ENCODE measurements around the gene CCL18.
"Not testable (repeated sequence)": the region's sequence is repeated elsewhere in the genome, so short reads cannot be mapped to it uniquely, and the experiment has no call there.

CCL18 gene

DNA sequence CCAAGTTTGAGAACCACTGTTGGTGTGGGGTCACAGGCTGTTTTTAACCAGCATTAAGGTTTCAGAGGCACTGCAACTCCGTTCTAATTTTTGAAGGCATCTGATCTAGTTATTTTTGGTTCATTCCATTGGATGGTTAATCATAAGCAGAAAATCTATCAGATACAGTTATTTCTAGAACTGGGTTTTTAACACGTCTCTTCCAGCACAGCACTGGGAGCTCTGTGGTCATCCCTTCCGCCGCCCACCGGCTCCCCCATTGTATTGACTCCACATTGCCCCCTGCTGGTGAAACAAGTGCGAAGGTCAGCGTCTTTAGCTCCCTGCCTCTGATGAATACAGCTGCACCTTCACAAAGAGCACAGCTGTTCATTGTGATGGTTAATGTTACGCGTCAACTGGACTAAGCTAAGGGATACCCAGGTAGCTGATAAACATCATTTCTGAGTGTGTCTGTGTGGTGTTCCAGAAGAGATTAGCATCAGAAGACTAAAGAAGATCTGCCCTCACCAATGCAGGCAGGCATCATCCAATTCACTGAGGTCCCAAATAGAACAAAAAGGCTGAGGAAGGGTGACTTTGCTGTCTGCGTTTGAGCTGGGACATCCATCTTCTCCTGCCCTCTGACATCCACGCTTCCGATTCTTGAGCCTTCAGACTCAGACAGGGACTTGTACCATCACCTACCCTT, 8.5 kb downstream of the CCL18 start:
- no peaks in the 10 kb centered on the region for H3K36me3 ChIP-seq (ENCODE audit: control insufficient read depth, low read depth, low read length)
- no peaks in the 10 kb centered on the region for H3K4me1 ChIP-seq (ENCODE audit: control insufficient read depth, low read depth, low read length)
- H3K27me3 ChIP-seq (ENCODE audit: control insufficient read depth, insufficient read depth, low read length), result no peaks in the 10 kb centered on the region
- H3K27ac ChIP-seq (ENCODE audit: low read length), result no peak overlapping the region
- no peak overlapping the region for H3K9ac ChIP-seq (ENCODE audit: low read length)
- no peak overlapping the region for H3K4me3 ChIP-seq (ENCODE audit: low read length)
- no peaks in the 10 kb centered on the region for H3K9me3 ChIP-seq (ENCODE audit: control insufficient read depth, low read depth, low read length)

DNA sequence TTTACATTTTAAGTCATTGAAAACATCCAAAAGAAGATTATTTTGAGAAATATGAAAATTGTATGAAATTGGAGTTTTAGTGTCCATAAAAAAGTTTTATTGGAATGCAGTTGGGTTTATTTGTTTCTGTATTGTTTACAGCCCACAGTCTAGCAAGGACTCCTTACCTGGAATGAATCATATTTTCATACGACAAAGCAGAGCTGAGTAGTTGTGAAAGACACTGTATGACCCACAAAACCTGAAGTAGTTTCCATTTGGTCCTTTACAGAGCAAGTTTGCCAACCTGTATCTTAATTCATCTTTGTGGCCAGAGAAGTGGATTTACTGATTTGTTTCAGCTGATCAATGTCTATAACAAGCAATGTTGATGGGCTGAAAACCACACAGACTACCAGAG, 10.3 kb downstream of the CCL18 start:
- Histone ChIP-seq H3K27ac (ENCODE audit: low read length) (no peak overlapping the region), H3K4me1 (ENCODE audit: control insufficient read depth, low read depth, low read length) (no peaks in the 10 kb centered on the region), H3K27me3 (ENCODE audit: control insufficient read depth, insufficient read depth, low read length) (no peaks in the 10 kb centered on the region), H3K4me3 (ENCODE audit: low read length) (no peak overlapping the region), H3K9ac (ENCODE audit: low read length) (no peak overlapping the region), H3K36me3 (ENCODE audit: control insufficient read depth, low read depth, low read length) (no peaks in the 10 kb centered on the region), H3K9me3 (ENCODE audit: control insufficient read depth, low read depth, low read length) (no peaks in the 10 kb centered on the region)

DNA sequence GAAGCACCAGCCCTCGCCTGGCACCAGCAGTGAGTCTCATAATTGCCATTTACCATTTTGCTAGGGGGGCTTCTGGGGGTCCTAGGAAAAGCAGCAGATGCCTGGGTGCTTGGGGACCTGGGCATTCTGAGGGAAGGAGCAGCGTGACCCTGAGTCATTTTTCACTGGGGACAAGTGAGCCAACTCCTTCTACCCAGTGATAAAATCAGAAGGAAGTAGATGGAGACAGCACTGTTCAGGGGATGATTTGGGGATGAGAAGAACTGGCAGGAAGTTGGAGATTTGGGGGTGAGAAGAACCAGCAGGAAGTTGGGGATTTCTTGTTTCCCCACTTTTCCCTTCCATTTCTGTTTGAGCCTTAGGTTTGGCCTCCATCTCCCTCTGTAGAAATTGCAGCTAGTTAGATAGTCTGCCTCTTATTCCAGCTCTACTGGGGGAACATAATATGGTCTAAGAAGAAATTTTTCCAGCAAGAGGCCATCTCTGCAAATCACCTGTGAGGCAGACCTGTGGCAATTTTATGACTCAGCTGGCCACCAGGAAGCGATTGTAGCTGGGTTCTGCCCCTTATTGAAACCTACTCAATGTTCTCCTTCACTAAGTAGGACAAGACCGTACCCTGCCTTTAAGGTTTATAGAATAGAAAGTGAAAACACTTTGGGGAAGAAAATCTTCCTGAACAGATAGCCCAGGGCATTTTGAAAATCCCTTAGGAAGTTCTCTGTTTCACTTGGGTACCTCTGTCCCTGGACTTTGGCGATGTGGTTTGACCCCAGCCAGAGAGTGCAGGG, 17.8 kb downstream of the CCL18 start:
- H3K9me3 ChIP-seq (ENCODE audit: control insufficient read depth, low read depth, low read length); H3K36me3 ChIP-seq (ENCODE audit: control insufficient read depth, low read depth, low read length); H3K27ac ChIP-seq (ENCODE audit: low read length); H3K4me3 ChIP-seq (ENCODE audit: low read length); H3K27me3 ChIP-seq (ENCODE audit: control insufficient read depth, insufficient read depth, low read length); H3K9ac ChIP-seq (ENCODE audit: low read length); H3K4me1 ChIP-seq (ENCODE audit: control insufficient read depth, low read depth, low read length): not testable (repeated sequence)

DNA sequence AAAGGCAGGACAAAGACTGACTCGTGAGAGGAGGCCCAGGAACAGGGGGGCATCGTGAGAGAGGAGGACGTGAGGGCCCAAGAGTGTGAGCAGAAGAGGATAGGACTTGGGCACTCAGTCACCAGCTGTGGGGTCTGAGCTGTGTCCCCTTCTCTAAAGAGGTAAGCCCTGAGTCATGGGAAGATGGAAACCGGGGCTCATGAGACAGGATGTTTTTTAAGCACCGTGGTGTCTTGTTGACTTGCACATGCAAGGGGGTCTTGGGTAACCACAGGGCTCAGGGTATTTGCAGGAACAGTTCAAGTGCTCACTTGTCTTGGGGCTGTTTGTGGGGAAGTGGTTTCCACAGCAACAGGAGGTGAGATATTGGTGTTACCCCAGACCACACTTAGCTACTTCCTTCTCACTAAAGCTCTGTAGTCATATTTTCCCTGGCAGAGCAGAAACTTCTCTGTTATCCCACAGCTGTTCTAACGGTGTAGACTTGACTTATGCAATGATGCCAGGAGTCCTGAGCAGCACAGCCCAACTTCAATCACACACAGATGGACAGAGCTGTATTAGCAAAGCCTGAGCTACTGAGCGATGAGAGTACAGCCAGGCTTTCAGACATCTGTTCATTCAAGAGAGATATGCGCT, 18.5 kb downstream of the CCL18 start:
- not testable (repeated sequence) for H3K4me1 ChIP-seq (ENCODE audit: control insufficient read depth, low read depth, low read length); H3K4me3 ChIP-seq (ENCODE audit: low read length); H3K9ac ChIP-seq (ENCODE audit: low read length); H3K27ac ChIP-seq (ENCODE audit: low read length); H3K36me3 ChIP-seq (ENCODE audit: control insufficient read depth, low read depth, low read length); H3K27me3 ChIP-seq (ENCODE audit: control insufficient read depth, insufficient read depth, low read length); H3K9me3 ChIP-seq (ENCODE audit: control insufficient read depth, low read depth, low read length)

DNA sequence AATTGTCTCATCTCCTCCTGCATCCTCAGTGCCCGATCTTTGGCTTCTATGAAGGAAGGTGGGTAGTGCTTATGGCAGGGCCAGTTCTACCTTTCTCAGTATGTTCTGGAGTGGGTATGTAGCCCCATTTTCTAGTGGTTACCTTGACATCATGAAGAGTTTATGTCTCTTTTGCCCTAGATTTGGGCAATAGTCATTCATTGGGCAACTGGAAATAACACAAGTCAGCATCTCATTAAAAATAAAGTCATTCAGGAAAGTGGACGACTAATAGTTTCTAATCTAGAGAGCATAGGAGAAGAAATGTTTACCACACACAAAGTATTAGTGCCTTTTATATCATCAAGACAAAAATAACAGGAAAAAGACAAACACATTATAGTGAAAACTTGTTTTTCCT, 19.6 kb downstream of the CCL18 start:
- not testable (repeated sequence) for H3K4me3 ChIP-seq (ENCODE audit: low read length); H3K4me1 ChIP-seq (ENCODE audit: control insufficient read depth, low read depth, low read length); H3K36me3 ChIP-seq (ENCODE audit: control insufficient read depth, low read depth, low read length); H3K9me3 ChIP-seq (ENCODE audit: control insufficient read depth, low read depth, low read length); H3K27me3 ChIP-seq (ENCODE audit: control insufficient read depth, insufficient read depth, low read length); H3K9ac ChIP-seq (ENCODE audit: low read length); H3K27ac ChIP-seq (ENCODE audit: low read length)

DNA sequence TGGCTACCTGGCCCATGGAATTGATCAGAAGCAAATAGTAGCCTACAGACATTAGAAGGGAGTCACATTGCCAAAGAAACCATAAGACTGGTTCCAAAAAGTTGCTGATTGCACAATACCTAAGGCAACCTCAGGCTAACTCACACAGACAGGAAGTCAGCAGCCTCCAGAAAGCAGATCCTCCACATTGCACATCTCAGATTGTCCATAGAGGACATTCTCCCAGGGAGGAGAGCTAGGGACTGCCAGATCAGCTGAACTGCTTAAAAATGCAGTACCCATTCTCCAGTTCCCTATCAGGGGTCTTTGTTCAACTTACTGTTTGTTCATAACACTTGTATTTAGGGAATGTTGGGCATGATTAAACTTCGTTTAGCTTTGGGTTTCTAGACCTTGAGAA, 21.7 kb downstream of the CCL18 start:
- Histone ChIP-seq H3K9ac (ENCODE audit: low read length) (no peak overlapping the region), H3K4me1 (ENCODE audit: control insufficient read depth, low read depth, low read length) (peaks cover 4% of the 10 kb centered on the region), H3K4me3 (ENCODE audit: low read length) (no peak overlapping the region)

DNA sequence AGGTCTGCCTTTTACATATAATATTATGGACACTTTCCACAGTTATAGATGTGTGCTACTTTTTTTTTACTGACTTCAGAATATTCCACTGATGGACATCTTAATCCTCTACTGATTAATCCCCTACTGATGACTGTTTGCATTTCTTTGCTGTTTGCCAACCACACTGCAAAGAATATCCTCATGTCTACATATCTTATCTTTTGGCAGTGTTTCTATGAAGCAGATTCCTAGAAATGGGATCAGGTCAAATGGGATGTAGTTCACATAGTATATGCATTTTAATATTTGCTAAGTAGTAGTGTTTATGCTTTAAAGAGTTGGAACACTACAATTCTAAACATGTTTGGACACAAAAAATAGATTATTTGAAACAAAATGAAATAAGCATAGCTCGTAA, 22.7 kb downstream of the CCL18 start:
- H3K4me3 ChIP-seq (ENCODE audit: low read length), result no peak overlapping the region

More for the DNA sequence above, 21.7 kb downstream of the CCL18 start:
- Histone ChIP-seq H3K36me3 (ENCODE audit: control insufficient read depth, low read depth, low read length) (no peaks in the 10 kb centered on the region), H3K9me3 (ENCODE audit: control insufficient read depth, low read depth, low read length) (no peaks in the 10 kb centered on the region), H3K27me3 (ENCODE audit: control insufficient read depth, insufficient read depth, low read length) (no peaks in the 10 kb centered on the region), H3K27ac (ENCODE audit: low read length) (no peak overlapping the region)

DNA sequence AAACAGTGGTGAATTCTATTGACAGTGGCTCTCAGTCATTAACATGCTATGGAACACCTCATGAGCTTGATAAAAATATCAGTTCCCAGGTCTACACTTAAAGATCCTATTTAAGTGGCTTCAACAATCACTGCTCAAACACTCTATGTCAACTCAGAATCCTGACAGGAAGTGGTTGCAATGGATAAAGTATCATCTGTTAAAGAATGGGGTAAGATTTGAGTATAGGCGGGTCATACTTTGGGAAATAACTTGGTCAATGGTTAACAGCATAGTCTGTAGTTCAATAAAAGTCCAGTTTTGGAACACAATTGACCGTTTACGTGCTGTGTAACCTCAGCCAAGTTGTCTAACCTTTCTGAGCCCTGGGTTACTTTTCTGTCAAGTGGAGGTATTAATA, 23.4 kb downstream of the CCL18 start:
- H3K27ac ChIP-seq (ENCODE audit: low read length); H3K9me3 ChIP-seq (ENCODE audit: control insufficient read depth, low read depth, low read length); H3K4me3 ChIP-seq (ENCODE audit: low read length); H3K9ac ChIP-seq (ENCODE audit: low read length); H3K4me1 ChIP-seq (ENCODE audit: control insufficient read depth, low read depth, low read length); H3K36me3 ChIP-seq (ENCODE audit: control insufficient read depth, low read depth, low read length); H3K27me3 ChIP-seq (ENCODE audit: control insufficient read depth, insufficient read depth, low read length): not testable (repeated sequence)

More for the DNA sequence above, 22.7 kb downstream of the CCL18 start:
- no peak overlapping the region for H3K27ac ChIP-seq (ENCODE audit: low read length)
- H3K9me3 ChIP-seq (ENCODE audit: control insufficient read depth, low read depth, low read length), result no peaks in the 10 kb centered on the region
- H3K9ac ChIP-seq (ENCODE audit: low read length), result no peak overlapping the region
- no peaks in the 10 kb centered on the region for H3K27me3 ChIP-seq (ENCODE audit: control insufficient read depth, insufficient read depth, low read length)
- peaks cover 4% of the 10 kb centered on the region for H3K4me1 ChIP-seq (ENCODE audit: control insufficient read depth, low read depth, low read length)
- no peaks in the 10 kb centered on the region for H3K36me3 ChIP-seq (ENCODE audit: control insufficient read depth, low read depth, low read length)

DNA sequence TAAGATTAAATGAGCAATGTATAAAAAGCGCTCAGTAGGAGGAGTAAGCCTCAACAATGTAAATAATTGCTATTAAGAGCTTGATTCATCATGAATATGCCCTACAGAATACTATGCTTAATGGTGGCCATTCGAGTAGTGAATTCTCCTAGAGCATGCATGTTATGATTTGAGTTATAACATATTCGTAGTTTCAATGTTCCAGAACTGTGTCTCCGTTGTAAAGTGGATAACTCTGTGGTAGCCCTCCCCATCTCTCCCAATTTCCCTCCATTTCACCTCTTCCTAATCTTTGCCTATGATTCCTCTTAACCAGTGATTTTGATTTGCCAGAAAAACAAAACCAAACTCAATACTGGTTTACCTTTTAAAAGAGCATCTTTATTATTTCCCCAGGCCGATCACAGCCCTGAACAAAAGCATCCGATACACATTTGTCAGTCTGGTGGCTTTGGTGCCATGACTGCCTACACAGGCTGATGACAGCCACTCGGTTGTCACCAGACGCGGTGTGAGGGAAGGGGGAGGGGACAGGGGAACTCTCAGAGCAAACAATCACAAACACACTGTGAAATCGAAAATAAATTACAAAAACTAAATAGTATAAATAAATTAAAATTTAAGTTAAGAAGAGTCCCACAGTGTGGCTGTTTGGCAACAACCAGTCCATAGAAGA, 24.0 kb downstream of the CCL18 start:
- not testable (repeated sequence) for H3K4me1 ChIP-seq (ENCODE audit: control insufficient read depth, low read depth, low read length); H3K27ac ChIP-seq (ENCODE audit: low read length); H3K36me3 ChIP-seq (ENCODE audit: control insufficient read depth, low read depth, low read length); H3K27me3 ChIP-seq (ENCODE audit: control insufficient read depth, insufficient read depth, low read length); H3K9me3 ChIP-seq (ENCODE audit: control insufficient read depth, low read depth, low read length); H3K4me3 ChIP-seq (ENCODE audit: low read length); H3K9ac ChIP-seq (ENCODE audit: low read length)

DNA sequence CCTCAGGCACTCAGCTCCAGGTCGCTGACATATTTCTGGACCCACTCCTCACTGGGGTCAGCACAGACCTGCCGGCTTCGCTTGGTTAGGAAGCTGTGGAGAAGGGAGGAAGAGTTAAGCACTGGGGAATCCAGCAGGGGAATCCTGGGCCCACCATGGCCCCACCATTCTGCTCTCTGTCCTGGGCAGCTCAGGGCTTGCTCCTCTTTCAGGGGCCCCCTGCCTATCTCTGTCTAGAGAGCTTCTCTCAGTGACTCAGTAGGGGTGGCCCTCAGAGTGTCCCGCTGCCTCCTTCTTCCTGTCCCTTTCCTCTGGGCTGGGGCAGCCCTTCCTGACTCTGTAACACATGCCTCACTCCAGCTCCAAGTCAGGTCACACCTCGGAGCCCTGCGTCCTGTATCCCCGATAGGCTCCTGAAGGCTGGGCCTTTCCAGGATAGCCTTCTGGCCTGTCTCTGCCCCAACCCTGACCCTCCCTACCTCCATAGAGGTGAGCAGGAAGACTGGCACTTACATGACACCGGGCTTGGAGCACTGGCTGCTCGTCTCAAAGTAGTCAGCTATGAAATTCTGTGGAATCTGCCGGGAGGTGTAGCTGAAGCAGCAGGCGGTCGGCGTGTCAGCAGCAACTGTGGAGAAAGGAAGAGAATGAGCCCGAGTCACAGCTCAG, 24.7 kb downstream of the CCL18 start:
- Histone ChIP-seq H3K27ac (ENCODE audit: low read length) (no peak overlapping the region), H3K36me3 (ENCODE audit: control insufficient read depth, low read depth, low read length) (no peaks in the 10 kb centered on the region), H3K4me3 (ENCODE audit: low read length) (no peak overlapping the region), H3K4me1 (ENCODE audit: control insufficient read depth, low read depth, low read length) (peaks cover 4% of the 10 kb centered on the region), H3K27me3 (ENCODE audit: control insufficient read depth, insufficient read depth, low read length) (no peaks in the 10 kb centered on the region), H3K9ac (ENCODE audit: low read length) (no peak overlapping the region), H3K9me3 (ENCODE audit: control insufficient read depth, low read depth, low read length) (no peaks in the 10 kb centered on the region)

DNA sequence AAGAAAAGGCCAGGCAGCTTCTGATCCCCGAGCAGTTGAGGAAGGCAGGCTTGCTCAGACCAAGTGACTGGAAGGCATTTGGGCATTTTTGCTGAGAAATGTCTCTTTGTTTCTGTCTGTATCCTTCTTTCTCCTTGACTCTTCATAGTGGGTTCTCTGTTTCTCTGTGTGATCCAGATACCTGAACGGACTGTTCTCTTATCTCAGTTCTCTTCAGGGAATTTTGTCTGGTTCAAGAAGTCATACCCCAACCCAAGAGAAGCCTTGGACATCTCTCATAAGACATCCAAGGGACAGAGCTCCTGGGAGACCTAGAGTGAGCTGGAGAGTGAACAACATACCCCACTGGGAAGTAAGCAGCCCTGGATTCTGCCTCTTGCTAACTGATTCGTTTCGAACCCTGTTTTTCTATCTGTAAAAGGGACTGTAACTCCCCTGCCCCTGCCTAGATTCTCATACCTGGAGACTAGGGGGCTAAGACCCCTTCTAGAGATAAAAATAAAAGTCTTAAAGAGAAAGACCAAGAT, 25.3 kb downstream of the CCL18 start:
- no peaks in the 10 kb centered on the region for H3K36me3 ChIP-seq (ENCODE audit: control insufficient read depth, low read depth, low read length)
- no peak overlapping the region for H3K4me3 ChIP-seq (ENCODE audit: low read length)
- H3K27ac ChIP-seq (ENCODE audit: low read length), result no peak overlapping the region
- H3K4me1 ChIP-seq (ENCODE audit: control insufficient read depth, low read depth, low read length), result peaks cover 4% of the 10 kb centered on the region
- no peaks in the 10 kb centered on the region for H3K9me3 ChIP-seq (ENCODE audit: control insufficient read depth, low read depth, low read length)
- H3K27me3 ChIP-seq (ENCODE audit: control insufficient read depth, insufficient read depth, low read length), result no peaks in the 10 kb centered on the region
- H3K9ac ChIP-seq (ENCODE audit: low read length), result no peak overlapping the region
